PC-3 (cell line): ENCODE data around the gene NDRG2. TPM values are rescaled to one million over a fixed set of nuclear protein-coding genes. Genes with fewer than 3 reads are reported as not detected.

Source experiments
- ATAC-seq: fragments of 200-7000 bp; cut with Tn5 transposase; 2 replicates; pipeline ENCODE4 v1.9.1; 2020; ENCODE audit warnings: mild to moderate bottlenecking, moderate library complexity
- BruUV-seq: library from RNA; stranded (reverse); fragments of 400-500 nt; replicated peaks from 2 replicates; lab custom pipeline; 2021; lab: Mats Ljungman, UMichigan
- CTCF ChIA-PET: fragments of 300-600 bp; sonication (Branson Sonifier 250); formaldehyde crosslinking; loops from one replicate; lab custom pipeline; 2022; ENCODE audit warnings: antibody characterized with exemption; lab: Charles Lee
- POLR2A ChIA-PET: fragments of 300-600 bp; sonication (Branson Sonifier 250); formaldehyde crosslinking; loops from one replicate; lab custom pipeline; 2022; ENCODE audit warnings: antibody characterized with exemption; ENCODE audit not compliant: unreplicated experiment; lab: Charles Lee
- DNase-seq: peaks from one replicate; pipeline ENCODE4 v3.0.0-alpha.2; 2015
- H2AFZ ChIP-seq: fragments of 300-600 bp; sonication (generic); 2 replicates; pipeline ENCODE4 v1.6.0; 2016; ENCODE audit warnings: antibody characterized with exemption, low read length
- H3F3A ChIP-seq: fragments of 300-600 bp; sonication (generic); one replicate; pipeline ENCODE4 v1.6.0; 2017; ENCODE audit warnings: antibody characterized with exemption, low read length, control low read depth, mild to moderate bottlenecking; ENCODE audit not compliant: unreplicated experiment
- H3K27ac ChIP-seq: fragments of 300-600 bp; sonication (generic); 2 replicates; pipeline ENCODE4 v1.5.1; 2016; ENCODE audit warnings: mild to moderate bottlenecking, low read length
- H3K27me3 ChIP-seq: fragments of 300-600 bp; sonication (generic); 2 replicates; pipeline ENCODE4 v1.6.1; 2016; ENCODE audit warnings: low read length, mixed read lengths
- H3K36me3 ChIP-seq: fragments of 300-600 bp; sonication (generic); 2 replicates; pipeline ENCODE4 v1.6.1; 2016; ENCODE audit warnings: low read depth, mixed run types, low read length, mixed read lengths
- H3K4me1 ChIP-seq: fragments of 300-600 bp; sonication (generic); 2 replicates; pipeline ENCODE4 v1.5.1; 2016; ENCODE audit warnings: low read length; ENCODE audit not compliant: insufficient read depth
- H3K4me2 ChIP-seq: fragments of 300-600 bp; sonication (generic); 2 replicates; pipeline ENCODE4 v1.6.0; 2016; ENCODE audit warnings: low read length
- H3K4me3 ChIP-seq: fragments of 300-600 bp; sonication (generic); 2 replicates; pipeline ENCODE4 v1.5.1; 2016; ENCODE audit warnings: mild to moderate bottlenecking, low read length, mixed read lengths
- H3K79me2 ChIP-seq: fragments of 300-600 bp; sonication (generic); 2 replicates; pipeline ENCODE4 v1.6.1; 2017; ENCODE audit warnings: low read length, mixed read lengths
- H3K9ac ChIP-seq: fragments of 300-600 bp; sonication (generic); 2 replicates; pipeline ENCODE4 v1.6.0; 2016; ENCODE audit warnings: mild to moderate bottlenecking, low read length
- H3K9me2 ChIP-seq: fragments of 300-600 bp; sonication (generic); replicated peaks from 2 replicates; pipeline ENCODE4 v1.6.1; 2016; ENCODE audit warnings: mixed run types, low read length, mixed read lengths
- H3K9me3 ChIP-seq: fragments of 300-600 bp; sonication (generic); 2 replicates; pipeline ENCODE4 v1.6.1; 2016; ENCODE audit warnings: low read length, mixed read lengths
- H4K20me1 ChIP-seq: fragments of 300-600 bp; sonication (generic); 2 replicates; pipeline ENCODE4 v1.6.1; 2016; ENCODE audit warnings: low read length, mixed read lengths
- EZH2 ChIP-seq: fragments of 300-600 bp; sonication (generic); IDR thresholded peaks from one replicate; pipeline ENCODE4 v1.6.1; 2017; ENCODE audit warnings: antibody characterized with exemption, mild to moderate bottlenecking, low read length; ENCODE audit not compliant: unreplicated experiment
- EZH2phosphoT487 ChIP-seq: fragments of 300-600 bp; sonication (generic); IDR thresholded peaks from 2 replicates; pipeline ENCODE4 v1.6.1; 2018; ENCODE audit warnings: mild to moderate bottlenecking, antibody characterized with exemption, low read length, borderline replicate concordance
- intact Hi-C: fragments of 100-400 bp; cut with micrococcal nuclease; formaldehyde crosslinking; loops from 2 replicates; pipeline ENCODE4 v1.9.0; 2023
- total RNA-seq: library from RNA; depleted of rRNA; stranded (reverse); fragments of >200 nt; gene quantifications from 2 replicates; pipeline ENCODE4 v1.2.3, GENCODE V29; 2014
- TF ChIP-seq, protein P1 (sequence below): fragments of 300-600 bp; sonication (generic); conservative IDR thresholded peaks from 2 replicates; pipeline ENCODE4 v1.5.1; 2017; ENCODE audit warnings: antibody characterized with exemption, low read depth, mild to moderate bottlenecking, low read length

Gene NDRG2
- total RNA-seq, 1 experiment from 2014 or later = 4.0 TPM

DNA sequence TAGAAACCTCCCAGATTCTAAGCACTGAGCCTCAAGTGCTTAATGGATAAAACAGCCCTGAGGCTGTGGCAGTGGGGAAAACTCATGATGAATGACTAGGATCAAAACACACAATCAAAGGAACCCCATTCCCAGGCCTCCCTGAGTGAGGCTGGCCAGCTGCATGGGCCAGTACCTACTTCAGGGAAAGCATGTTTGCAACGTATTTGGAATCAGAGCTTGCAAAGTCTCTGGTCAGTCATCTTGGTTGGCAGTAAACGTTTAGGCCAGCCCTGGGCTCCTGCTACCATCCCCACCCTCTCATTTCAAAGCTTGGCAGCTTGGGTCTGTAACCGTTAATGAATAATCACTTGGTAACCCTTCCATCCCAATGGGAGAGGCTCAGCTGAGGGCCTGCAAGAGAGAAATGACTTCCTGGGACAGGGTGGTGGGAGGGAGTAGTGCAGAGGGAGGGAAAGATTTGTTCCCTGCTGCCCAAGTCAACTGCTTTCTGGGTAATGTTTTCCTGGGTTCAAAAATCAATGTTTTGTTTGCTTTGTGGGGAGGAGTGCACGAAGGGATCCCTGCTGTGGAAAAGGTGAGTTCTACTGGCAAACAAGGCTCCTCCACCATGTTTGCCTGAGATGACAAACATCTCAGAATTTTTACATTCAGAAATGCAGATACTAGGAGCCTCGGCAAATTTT, 30.7 kb upstream of the NDRG2 start:
- intact Hi-C loops = no loop called here
- TF ChIP-seq EZH2phosphoT487 = no peak
- no peak for TF ChIP-seq EZH2
- TF ChIP-seq, protein P1, sequence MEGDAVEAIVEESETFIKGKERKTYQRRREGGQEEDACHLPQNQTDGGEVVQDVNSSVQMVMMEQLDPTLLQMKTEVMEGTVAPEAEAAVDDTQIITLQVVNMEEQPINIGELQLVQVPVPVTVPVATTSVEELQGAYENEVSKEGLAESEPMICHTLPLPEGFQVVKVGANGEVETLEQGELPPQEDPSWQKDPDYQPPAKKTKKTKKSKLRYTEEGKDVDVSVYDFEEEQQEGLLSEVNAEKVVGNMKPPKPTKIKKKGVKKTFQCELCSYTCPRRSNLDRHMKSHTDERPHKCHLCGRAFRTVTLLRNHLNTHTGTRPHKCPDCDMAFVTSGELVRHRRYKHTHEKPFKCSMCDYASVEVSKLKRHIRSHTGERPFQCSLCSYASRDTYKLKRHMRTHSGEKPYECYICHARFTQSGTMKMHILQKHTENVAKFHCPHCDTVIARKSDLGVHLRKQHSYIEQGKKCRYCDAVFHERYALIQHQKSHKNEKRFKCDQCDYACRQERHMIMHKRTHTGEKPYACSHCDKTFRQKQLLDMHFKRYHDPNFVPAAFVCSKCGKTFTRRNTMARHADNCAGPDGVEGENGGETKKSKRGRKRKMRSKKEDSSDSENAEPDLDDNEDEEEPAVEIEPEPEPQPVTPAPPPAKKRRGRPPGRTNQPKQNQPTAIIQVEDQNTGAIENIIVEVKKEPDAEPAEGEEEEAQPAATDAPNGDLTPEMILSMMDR = no peak
- Histone ChIP-seq H3K4me3 (no peak overlapping the region), H3K79me2 (no peaks in the 10 kb centered on the region), H3K36me3 (no peaks in the 10 kb centered on the region), H2AFZ (no peak overlapping the region), H3K4me2 (no peak overlapping the region), H4K20me1 (no peaks in the 10 kb centered on the region), H3K4me1 (no peaks in the 10 kb centered on the region), H3K9me3 (no peaks in the 10 kb centered on the region), H3F3A (no peaks in the 10 kb centered on the region), H3K9me2 (no peaks in the 10 kb centered on the region), H3K27me3 (peaks cover 18% of the 10 kb centered on the region), H3K27ac (no peak overlapping the region), H3K9ac (no peak overlapping the region)
- POLR2A ChIA-PET = no interaction called here
- CTCF ChIA-PET = no interaction called here
- BruUV-seq = no TSS peak
- no peak for DNase-seq
- ATAC-seq = no peak

DNA sequence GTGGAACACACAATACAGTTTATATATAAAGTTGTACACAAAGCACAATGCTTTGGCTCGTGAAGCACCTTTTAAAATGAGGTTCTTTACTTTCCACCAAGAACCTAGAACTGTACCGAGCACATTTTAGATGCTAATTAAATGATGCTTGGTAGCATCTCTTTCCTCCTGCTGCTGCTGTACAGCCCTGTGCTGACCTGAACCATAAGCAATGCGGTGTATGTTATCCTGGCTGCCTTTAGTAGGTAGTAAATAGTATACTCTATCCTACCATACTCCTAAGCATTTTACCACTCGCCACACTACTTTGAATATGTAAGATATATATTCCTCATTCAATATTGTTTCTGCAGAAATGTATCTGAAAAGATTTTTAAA, 29.9 kb upstream of the NDRG2 start:
- no peak overlapping the region for H3K4me2 ChIP-seq
- ATAC-seq = no peak
- no peak for TF ChIP-seq EZH2
- TF ChIP-seq EZH2phosphoT487 = no peak
- TF ChIP-seq, protein P1 = no peak
- no peak overlapping the region for H3K4me3 ChIP-seq
- H3K36me3 ChIP-seq = no peaks in the 10 kb centered on the region
- peaks cover 21% of the 10 kb centered on the region for H3K27me3 ChIP-seq
- H3F3A ChIP-seq = no peaks in the 10 kb centered on the region
- ChIA-PET CTCF (no interaction called here), POLR2A (no interaction called here)
- H3K9ac ChIP-seq = no peak overlapping the region
- H4K20me1 ChIP-seq = no peaks in the 10 kb centered on the region
- intact Hi-C loops = no loop called here
- H2AFZ ChIP-seq = no peak overlapping the region
- no peaks in the 10 kb centered on the region for H3K4me1 ChIP-seq
- no peaks in the 10 kb centered on the region for H3K79me2 ChIP-seq
- H3K9me2 ChIP-seq = no peaks in the 10 kb centered on the region
- no TSS peak for BruUV-seq
- H3K27ac ChIP-seq = no peak overlapping the region
- H3K9me3 ChIP-seq = no peaks in the 10 kb centered on the region
- no peak for DNase-seq

DNA sequence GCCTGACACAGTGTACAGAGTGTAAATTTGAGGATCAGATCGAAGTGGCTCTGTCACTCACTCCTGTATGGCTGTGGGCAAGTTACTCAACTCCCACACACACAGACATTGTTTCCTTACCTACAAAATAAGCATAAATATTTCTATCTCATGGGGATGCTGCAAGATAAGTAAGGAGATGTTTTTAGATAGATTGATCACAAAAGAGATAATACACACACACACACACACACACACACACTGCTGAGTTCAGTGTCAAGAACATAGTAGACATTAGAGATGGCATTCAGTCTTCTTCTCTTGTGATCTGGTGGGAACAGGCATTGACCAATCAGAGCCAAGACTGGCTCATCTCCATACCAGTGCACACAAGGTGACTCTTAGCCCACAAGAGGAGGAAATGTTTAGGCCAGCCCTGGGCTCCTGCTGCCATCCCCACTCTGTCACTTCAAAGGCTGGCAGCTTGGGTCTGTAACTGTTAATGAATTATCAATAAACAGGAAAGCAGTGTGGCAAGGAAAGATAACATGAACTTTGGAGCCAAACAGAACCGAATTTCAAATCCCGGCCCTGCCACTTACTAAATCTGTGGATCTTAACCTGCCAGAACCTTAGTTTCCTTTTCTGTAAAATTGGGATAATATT, 29.4 kb upstream of the NDRG2 start:
- Histone ChIP-seq H2AFZ (no peak overlapping the region), H3K4me1 (no peaks in the 10 kb centered on the region), H3K36me3 (no peaks in the 10 kb centered on the region), H3K4me3 (no peak overlapping the region), H3K9me3 (no peaks in the 10 kb centered on the region), H3K4me2 (no peak overlapping the region), H3K9ac (no peak overlapping the region), H4K20me1 (no peaks in the 10 kb centered on the region), H3K27ac (no peak overlapping the region), H3F3A (no peaks in the 10 kb centered on the region), H3K9me2 (no peaks in the 10 kb centered on the region), H3K27me3 (peaks cover 24% of the 10 kb centered on the region), H3K79me2 (no peaks in the 10 kb centered on the region)
- POLR2A ChIA-PET = no interaction called here
- no peak for DNase-seq
- CTCF ChIA-PET = no interaction called here
- TF ChIP-seq EZH2phosphoT487 (no peak), EZH2 (no peak)
- TF ChIP-seq, protein P1 = no peak
- intact Hi-C loops = no loop called here
- ATAC-seq = no peak
- BruUV-seq = no TSS peak
